ENCODE results near the gene PGAP3.

Gene PGAP3

GRCh38 chr17:39659279-39660010, 28.4 kb downstream of the PGAP3 start:
- DNase-seq (ENCODE audit: low read depth in 3 of 3) = no peak

DNA sequence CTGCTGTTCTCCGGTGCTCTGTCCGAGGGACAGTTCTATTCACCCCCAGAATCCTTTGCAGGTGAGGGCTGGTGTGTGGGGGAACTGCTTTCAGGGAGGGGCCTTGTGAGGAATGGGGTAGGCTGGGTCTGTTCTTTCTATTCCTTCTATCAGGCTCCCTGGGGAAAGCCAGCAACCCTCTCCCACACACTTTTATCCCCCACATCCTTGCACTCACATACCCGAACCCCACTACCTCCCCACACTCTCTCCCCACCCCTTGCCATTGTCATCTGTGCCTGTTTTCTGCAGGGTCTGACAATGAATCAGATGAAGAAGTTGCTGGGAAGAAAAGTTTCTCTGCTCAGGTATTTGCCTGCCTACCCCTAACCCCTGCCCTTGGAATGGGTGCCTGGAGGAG, 29.1 kb downstream of the PGAP3 start:
- DNase-seq (ENCODE audit: low read depth in 3 of 3) = no peak

GRCh38 chr17:39658346-39658745, 29.5 kb downstream of the PGAP3 start:
- no peak for DNase-seq (ENCODE audit: low read depth in 3 of 3)

DNA sequence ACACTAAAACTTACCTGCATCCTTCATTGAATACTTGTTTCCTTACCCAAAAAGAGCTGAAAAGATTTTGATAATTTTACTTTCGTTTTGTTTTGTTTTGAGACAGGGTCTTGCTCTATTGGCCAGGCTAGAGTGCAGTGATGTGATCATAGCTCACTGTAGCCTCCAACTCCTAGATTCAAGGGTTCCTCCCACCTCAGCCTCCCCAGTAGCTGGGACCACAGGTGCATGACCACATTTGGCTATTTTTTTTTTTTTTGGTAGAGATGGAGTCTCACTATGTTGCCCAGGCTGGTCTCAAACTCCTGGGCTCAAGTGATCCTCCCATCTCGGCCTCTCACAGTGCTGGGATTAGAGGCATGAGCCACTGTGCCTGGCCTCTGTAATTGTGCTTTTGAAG, 32.8 kb downstream of the PGAP3 start:
- no peak for DNase-seq (ENCODE audit: low read depth in 3 of 3)

DNA sequence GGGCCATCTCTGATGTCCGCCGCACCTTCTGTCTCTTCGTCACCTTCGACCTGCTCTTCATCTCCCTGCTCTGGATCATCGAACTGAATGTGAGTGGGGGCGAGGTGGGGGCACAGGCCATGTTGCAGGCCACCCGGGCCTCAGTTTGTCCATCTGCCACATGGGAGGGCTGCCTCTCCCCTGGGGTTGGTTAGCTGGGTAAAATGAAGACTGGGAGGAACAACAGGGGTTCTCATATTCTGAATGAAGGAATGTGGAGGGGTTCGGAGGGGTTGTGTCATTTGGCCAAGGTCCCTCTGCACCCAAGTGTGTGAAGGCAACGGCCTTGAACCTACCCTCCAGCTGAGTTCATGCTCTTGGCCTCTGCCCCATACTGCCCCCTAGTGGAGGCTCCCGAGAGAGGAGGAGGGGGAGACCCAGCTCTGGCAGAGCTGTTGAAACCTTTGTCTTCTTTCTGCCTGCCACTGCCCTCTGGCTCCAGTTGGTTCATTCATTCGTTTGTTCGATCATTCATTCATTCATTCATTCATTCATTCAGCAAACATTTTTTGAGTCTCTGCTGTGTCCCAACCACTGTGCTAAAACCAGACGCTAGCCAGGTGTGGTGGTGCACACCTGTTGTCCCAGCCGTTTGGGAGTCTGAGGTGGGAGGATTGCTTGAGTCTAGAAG, 34.1 kb downstream of the PGAP3 start:
- DNase-seq (ENCODE audit: low read depth in 3 of 3) = peak; percentile 51 to 67 (median 66)

DNA sequence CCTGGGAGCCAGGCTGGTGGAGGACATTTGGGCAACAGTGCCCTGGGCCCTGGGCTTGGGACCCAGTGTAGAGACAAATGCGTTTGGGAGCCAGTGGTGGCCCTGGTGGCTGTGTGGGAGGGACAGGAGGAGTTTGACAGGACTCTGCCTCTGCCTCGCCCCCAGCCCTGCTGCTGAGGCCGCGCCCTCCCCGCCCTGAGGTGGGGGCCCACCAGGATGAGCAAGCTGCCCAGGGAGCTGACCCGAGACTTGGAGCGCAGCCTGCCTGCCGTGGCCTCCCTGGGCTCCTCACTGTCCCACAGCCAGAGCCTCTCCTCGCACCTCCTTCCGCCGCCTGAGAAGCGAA, 34.6 kb downstream of the PGAP3 start:
- no peak for DNase-seq (ENCODE audit: low read depth in 3 of 3)

DNA sequence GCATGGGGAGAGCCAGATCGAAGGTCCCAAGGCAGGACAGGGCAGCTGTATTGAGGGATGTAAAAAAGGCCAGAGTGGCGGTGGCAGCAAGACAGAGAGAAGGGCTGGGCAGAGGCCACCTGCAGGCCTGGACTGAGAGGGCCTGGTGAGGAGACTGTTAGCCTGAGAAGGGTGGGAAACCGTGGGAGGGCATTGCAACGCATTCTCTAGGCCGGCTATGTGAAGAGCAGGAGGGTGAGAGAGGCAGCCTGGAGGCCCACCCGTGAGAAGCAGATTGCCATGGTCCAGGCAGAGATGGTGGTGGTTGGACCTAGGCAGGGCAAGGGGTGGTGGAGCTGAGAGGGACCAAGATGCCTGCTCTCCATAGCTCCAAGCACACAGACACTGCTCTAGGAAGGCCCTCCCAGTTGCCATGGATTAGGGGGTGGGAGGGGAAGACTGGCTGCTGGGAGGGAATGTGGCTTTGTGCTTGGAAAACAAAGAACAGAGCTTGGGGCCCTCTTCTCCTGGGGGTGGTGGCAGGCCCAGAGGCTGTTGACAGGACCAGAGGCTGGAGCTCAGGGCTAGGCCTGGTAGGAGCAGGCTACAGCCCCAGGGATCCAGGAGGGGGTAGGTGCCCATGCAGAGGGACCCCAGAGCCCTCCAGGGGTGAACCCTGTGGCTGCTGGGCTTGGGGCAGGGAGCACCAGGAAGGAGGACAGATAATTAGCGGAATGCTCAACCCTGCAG, 35.1 kb downstream of the PGAP3 start:
- no peak for DNase-seq (ENCODE audit: low read depth in 3 of 3)

DNA sequence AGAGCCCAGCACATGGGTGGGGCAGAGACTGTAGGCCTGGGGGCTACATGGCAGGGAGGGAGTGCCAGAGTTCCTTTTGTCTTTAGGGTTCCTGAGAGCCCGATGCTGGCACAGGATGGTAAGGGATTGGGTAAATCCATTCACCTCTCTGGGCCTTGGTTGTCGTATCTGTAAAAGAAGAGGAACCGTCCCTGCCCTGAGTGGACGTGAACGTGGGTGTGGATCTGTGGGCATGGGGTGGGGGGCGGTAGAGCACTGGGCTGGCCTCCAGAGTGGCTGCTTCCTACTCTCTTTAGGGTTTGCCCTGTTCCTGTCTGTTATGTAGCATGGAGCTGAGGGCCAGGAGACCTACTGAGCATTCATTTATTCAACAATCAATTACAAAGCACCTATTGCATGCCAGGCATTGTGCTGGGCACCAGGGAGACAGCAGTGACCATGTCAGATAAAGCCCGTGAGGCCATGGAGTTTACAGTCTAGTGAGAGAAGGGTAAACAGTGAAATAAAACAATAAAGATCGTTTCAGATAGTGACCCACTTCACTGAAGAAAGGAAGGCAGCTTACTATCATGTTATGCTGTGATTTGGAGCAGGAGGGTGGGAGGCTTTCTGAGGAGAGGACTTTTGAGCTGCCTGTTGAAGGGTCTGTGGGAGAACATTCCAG, 35.8 kb downstream of the PGAP3 start:
- DNase-seq (ENCODE audit: low read depth in 3 of 3) = no peak

DNA sequence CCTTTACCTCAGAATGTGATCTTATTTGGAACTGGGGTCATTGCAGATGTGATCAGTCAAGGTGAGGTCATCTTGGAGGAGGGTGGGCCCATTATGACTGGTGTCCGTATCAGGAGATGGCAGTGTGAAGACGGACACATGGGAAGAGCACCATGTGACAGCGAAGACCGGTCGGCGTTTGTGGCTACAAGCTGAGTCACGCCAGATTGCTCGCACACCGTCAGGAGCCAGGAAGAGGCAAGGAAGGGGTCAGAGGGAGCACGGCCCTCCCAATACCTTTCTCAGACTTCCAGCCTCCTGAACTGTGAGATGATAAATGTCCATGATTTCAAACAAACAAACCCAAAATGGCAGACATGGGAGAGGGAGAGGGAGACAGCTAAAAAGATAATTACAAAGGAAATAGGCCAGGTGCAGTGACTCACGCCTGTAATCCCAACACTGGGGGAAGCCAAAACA, 37.7 kb downstream of the PGAP3 start:
- no peak for DNase-seq (ENCODE audit: low read depth in 3 of 3)

GRCh38 chr17:39648616-39649366, 39.1 kb downstream of the PGAP3 start:
- no peak for DNase-seq (ENCODE audit: low read depth in 3 of 3)

- no peak for DNase-seq (ENCODE audit: low read depth in 3 of 3)
Measured at GRCh38 chr17:39647256-39647655, 40.6 kb downstream of the PGAP3 start.

GRCh38 chr17:39643271-39643670, 44.6 kb downstream of the PGAP3 start:
- no peak for DNase-seq (ENCODE audit: low read depth in 3 of 3)

GRCh38 chr17:39642291-39643074, 45.4 kb downstream of the PGAP3 start:
- no peak for DNase-seq (ENCODE audit: low read depth in 3 of 3)

- DNase-seq (ENCODE audit: low read depth in 3 of 3) = no peak
Measured at GRCh38 chr17:39641883-39642282, 46.0 kb downstream of the PGAP3 start.

DNA sequence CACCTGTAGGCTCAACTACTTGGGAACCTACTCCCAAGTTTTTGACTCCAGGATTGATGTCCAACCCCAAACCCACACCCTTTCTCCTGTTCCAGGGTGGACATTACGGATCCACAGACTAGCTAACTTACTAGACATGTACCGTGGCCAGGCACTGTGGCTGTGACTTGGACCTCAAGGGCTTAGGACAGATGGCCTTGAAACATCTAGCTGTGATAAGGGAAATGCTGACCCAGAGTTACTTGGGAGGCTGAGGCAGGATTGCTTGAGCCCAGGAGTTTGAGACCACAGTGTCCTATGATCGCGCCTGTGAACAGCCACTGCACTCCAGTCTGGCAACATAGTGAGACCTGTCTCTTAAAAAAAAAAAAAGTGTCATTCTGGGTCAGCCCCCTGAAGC, 46.8 kb downstream of the PGAP3 start:
- no peak for DNase-seq (ENCODE audit: low read depth in 3 of 3)

GRCh38 chr17:39640591-39641031, 47.2 kb downstream of the PGAP3 start:
- no peak for DNase-seq (ENCODE audit: low read depth in 3 of 3)

DNA sequence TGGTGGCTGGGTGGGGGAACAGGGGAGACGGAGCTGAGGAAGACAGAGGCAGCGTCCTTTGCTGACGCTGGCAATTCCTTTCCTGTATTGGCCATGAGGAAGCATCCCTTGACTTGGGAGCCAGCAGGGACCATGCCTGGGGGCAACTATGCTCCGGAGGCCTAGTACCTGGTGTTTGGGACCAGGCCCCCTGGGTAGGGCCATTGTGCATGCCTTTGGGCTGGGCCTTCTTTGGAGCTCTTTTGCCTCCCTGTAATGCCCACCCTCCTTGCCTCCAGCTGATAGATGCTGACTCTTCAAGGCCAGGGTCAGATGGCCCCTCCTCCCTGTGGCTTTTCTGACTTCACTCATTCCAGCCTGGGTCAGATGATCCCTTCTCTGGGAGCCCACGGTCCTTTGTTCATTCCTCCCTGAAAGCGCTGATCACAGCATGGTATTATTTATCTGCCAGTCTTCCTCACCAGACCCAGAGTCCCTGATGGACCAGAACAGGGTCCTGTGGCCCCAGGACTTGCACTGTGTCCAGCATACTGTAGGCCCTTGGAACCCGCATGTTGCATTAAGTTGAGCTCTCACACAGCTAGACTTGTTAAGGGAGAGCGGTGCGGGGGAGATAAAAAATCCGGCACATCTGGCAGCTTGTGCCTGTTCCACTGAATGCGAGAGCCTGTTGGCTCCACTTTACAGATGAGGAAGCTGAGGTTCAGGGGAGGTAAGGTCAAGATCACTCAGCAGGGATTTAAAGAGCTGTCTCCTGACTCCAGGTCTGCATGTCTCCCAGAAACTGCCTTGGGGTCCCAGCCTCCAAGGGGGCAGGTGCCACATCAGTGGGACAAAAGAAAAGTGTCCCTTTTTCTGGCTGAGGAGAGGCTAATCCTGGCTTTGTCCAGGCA, 48.0 kb downstream of the PGAP3 start:
- DNase-seq (ENCODE audit: low read depth in 3 of 3) = no peak

GRCh38 chr17:39639043-39639442, 48.8 kb downstream of the PGAP3 start:
- DNase-seq (ENCODE audit: low read depth in 3 of 3) = no peak

DNA sequence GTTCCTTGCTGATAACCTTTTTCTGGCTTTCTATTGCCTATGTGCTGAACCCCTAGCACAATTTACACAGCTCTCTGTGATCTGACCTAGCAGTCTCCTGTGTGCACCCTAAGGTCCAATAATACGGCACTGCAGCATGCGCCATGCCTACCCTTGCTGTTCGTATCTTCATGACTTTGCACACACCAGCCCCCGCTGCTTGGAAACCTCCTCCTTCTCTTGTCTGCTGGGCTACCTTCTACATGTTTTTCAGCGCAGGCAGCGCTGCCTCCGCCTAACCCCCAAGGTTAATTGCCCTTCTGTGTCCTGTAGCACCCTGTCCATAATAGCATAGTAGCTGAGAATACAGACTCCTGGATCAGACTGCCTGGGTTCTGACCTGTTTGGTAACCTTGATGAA, 49.5 kb downstream of the PGAP3 start:
- DNase-seq (ENCODE audit: low read depth in 3 of 3) = no peak
